ENCODE measurements around the gene STAG1.

DNA sequence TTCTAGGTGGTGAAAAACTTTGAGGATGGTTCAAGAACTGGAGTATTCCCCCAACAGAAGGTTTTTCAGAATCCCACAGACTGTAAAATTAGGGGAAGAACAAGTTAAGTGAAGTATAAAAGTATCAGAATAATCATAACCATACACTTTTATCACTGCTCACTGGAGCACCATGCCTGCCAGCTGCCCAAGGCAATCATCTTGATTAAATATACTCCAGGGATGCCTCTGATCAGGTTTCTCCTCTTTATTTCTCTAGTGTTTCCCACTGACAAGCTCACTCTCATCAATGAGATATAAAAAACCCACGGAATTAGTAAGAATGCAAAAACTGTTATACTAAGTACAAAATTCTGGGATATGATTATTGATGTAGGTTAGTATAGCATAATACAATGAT, 108.0 kb downstream of the STAG1 start:
- TF ChIP-seq, protein P1, sequence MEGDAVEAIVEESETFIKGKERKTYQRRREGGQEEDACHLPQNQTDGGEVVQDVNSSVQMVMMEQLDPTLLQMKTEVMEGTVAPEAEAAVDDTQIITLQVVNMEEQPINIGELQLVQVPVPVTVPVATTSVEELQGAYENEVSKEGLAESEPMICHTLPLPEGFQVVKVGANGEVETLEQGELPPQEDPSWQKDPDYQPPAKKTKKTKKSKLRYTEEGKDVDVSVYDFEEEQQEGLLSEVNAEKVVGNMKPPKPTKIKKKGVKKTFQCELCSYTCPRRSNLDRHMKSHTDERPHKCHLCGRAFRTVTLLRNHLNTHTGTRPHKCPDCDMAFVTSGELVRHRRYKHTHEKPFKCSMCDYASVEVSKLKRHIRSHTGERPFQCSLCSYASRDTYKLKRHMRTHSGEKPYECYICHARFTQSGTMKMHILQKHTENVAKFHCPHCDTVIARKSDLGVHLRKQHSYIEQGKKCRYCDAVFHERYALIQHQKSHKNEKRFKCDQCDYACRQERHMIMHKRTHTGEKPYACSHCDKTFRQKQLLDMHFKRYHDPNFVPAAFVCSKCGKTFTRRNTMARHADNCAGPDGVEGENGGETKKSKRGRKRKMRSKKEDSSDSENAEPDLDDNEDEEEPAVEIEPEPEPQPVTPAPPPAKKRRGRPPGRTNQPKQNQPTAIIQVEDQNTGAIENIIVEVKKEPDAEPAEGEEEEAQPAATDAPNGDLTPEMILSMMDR (conservative IDR thresholded peaks at IDR 0.05; ENCODE audit: low read length), result no peak
- no peak for TF ChIP-seq EZH2phosphoT487 (IDR thresholded peaks at IDR 0.05; ENCODE audit: borderline replicate concordance)

Data from Loucy (cell line).